ENCODE results near the gene AKR1B1. TPM values are rescaled to one million over a fixed set of nuclear protein-coding genes. Genes with fewer than 3 reads are reported as not detected.

Gene AKR1B1
- total and polyA plus RNA-seq, 2 of the 4 experiments (the other 2 are of a cell fraction), result 90.9 to 201 TPM

- Histone ChIP-seq H4K20me1 (ENCODE audit: insufficient read depth, low read length) (no peaks in the 10 kb centered on the region), H2BK20ac (ENCODE audit: low read depth, low read length) (no peak overlapping the region), H2BK120ac (ENCODE audit: low read depth, low read length) (no peak overlapping the region), H3K27me3 (ENCODE audit: control insufficient read depth, insufficient read depth, low read length) (no peaks in the 10 kb centered on the region), H3K27ac (ENCODE audit: insufficient read depth, low read length) (no peak overlapping the region), H3K4me3 (ENCODE audit: insufficient read depth, low read depth, low read length) (no peak overlapping the region), H2AFZ (replicated peaks; ENCODE audit: low read length, poor library complexity) (no peak overlapping the region), H3K18ac (ENCODE audit: low read depth, low read length) (no peak overlapping the region), H3K4ac (ENCODE audit: low read depth, low read length) (no peak overlapping the region), H2BK5ac (ENCODE audit: low read depth, low read length, poor library complexity, severe bottlenecking) (no peak overlapping the region), H3K23ac (ENCODE audit: low read depth, low read length) (no peak overlapping the region), H2AK5ac (ENCODE audit: low read depth, low read length) (no peak overlapping the region), H3K4me1 (ENCODE audit: control insufficient read depth, insufficient read depth, low read length) (peaks cover 5% of the 10 kb centered on the region), H4K5ac (ENCODE audit: low read depth, low read length) (no peak overlapping the region), H3K56ac (ENCODE audit: extremely low read depth, insufficient read depth, low read length) (no peak overlapping the region), H3K4me2 (ENCODE audit: low read depth, low read length) (no peak overlapping the region), H3K36me3 (ENCODE audit: control insufficient read depth, insufficient read depth, low read length) (no peaks in the 10 kb centered on the region), H4K91ac (ENCODE audit: insufficient read depth, low read depth, low read length) (no peak overlapping the region), H3K9me1 (ENCODE audit: insufficient read depth, low read length) (no peaks in the 10 kb centered on the region), H3K79me1 (ENCODE audit: low read depth in 1 of 2, low read length in 2 of 2) (no peaks in the 10 kb centered on the region), H2BK15ac (ENCODE audit: low read depth, low read length) (no peak overlapping the region), H4K8ac (ENCODE audit: low read depth in 2 of 2, low read length in 2 of 2) (no peak overlapping the region), H2AK9ac (replicated peaks; ENCODE audit: low read depth, low read length, poor library complexity) (no peak overlapping the region), H3K14ac (replicated peaks; ENCODE audit: low read depth, low read length) (no peak overlapping the region), H3K9me3 (ENCODE audit: control insufficient read depth, insufficient read depth, low read length) (no peaks in the 10 kb centered on the region), H3K9ac (ENCODE audit: low read depth, low read length) (no peak overlapping the region)
- no TSS peak for BruUV-seq (replicated peaks)
- TF ChIP-seq BHLHE40 (IDR thresholded peaks at IDR 0.05; ENCODE audit: low read depth, low read length) (no peak), MAZ (IDR thresholded peaks at IDR 0.05; ENCODE audit: borderline replicate concordance, low read depth, low read length) (no peak), USF2 (IDR thresholded peaks at IDR 0.05; ENCODE audit: low read depth, low read length) (no peak), CEBPB (IDR thresholded peaks at IDR 0.05; ENCODE audit: low read depth, low read length) (no peak), RCOR1 (IDR thresholded peaks at IDR 0.05; ENCODE audit: insufficient replicate concordance, low read length) (no peak), POLR2A (IDR thresholded peaks at IDR 0.05; ENCODE audit: low read depth, low read length) (no peak), FOS (IDR thresholded peaks at IDR 0.05; ENCODE audit: low read depth, low read length) (no peak), CHD1 (IDR thresholded peaks at IDR 0.05; ENCODE audit: low read depth, low read length) (no peak), NFE2L2 (IDR thresholded peaks at IDR 0.05; ENCODE audit: low read depth, low read length) (no peak), RAD21 (IDR thresholded peaks at IDR 0.05; ENCODE audit: low read length) (no peak)
- TF ChIP-seq, protein P1, sequence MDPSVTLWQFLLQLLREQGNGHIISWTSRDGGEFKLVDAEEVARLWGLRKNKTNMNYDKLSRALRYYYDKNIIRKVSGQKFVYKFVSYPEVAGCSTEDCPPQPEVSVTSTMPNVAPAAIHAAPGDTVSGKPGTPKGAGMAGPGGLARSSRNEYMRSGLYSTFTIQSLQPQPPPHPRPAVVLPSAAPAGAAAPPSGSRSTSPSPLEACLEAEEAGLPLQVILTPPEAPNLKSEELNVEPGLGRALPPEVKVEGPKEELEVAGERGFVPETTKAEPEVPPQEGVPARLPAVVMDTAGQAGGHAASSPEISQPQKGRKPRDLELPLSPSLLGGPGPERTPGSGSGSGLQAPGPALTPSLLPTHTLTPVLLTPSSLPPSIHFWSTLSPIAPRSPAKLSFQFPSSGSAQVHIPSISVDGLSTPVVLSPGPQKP (IDR thresholded peaks at IDR 0.05; ENCODE audit: borderline replicate concordance, low read depth, low read length), result no peak
- TF ChIP-seq, protein P2, sequence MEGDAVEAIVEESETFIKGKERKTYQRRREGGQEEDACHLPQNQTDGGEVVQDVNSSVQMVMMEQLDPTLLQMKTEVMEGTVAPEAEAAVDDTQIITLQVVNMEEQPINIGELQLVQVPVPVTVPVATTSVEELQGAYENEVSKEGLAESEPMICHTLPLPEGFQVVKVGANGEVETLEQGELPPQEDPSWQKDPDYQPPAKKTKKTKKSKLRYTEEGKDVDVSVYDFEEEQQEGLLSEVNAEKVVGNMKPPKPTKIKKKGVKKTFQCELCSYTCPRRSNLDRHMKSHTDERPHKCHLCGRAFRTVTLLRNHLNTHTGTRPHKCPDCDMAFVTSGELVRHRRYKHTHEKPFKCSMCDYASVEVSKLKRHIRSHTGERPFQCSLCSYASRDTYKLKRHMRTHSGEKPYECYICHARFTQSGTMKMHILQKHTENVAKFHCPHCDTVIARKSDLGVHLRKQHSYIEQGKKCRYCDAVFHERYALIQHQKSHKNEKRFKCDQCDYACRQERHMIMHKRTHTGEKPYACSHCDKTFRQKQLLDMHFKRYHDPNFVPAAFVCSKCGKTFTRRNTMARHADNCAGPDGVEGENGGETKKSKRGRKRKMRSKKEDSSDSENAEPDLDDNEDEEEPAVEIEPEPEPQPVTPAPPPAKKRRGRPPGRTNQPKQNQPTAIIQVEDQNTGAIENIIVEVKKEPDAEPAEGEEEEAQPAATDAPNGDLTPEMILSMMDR (conservative IDR thresholded peaks at IDR 0.05; ENCODE audit: low read depth, low read length), result no peak
- in situ Hi-C loops (cut with MboI; ENCODE audit: low sequenced_read_pairs), result no loop called here
- intact Hi-C loops (cut with micrococcal nuclease), result no loop called here
- POLR2A ChIA-PET (ENCODE audit: unreplicated experiment), result no interaction called here
- DNase-seq (no peak), ATAC-seq (ENCODE audit: low read depth) (no peak)
- dilution Hi-C loops (cut with HindIII; ENCODE audit: low sequenced_read_pairs, unreplicated experiment), result no loop called here
- CTCF ChIA-PET, result interaction anchor here (1.1 kb wide), 1 partner anchor 8 kb away, joined by 3 read pairs; no protein-coding TSS in a partner anchor
- WGBS, 2 experiments (ENCODE audit: extremely low coverage in 2 of 2, insufficient read length in 1 of 2), result 88% methylated on average over 3 of the region's 4 CpGs; no CpG with 5 or more reads in 1 of the 2 experiments
Observed at GRCh38 chr7:134505856-134506255, 47.0 kb upstream of the AKR1B1 start.

Measured in IMR-90 (cell line).